GM12801 (cell line): Measurements from ENCODE around the gene NEK2.

ENCODE experiments used
- CTCF ChIP-seq: IDR thresholded peaks from one replicate; pipeline ENCODE4 v1.5.1; 2011; ENCODE audit warnings: control low read depth; ENCODE audit not compliant: insufficient read length; ENCODE audit errors: extremely low read depth

Gene NEK2

GRCh38 chr1:211675230-211676105 lies at the start of gene NEK2:
Gene NEK2 (minus strand): TSS chr1:211675621. CDS start chr1:211675479, 142 bp downstream.
- TF ChIP-seq CTCF, result no peak

DNA sequence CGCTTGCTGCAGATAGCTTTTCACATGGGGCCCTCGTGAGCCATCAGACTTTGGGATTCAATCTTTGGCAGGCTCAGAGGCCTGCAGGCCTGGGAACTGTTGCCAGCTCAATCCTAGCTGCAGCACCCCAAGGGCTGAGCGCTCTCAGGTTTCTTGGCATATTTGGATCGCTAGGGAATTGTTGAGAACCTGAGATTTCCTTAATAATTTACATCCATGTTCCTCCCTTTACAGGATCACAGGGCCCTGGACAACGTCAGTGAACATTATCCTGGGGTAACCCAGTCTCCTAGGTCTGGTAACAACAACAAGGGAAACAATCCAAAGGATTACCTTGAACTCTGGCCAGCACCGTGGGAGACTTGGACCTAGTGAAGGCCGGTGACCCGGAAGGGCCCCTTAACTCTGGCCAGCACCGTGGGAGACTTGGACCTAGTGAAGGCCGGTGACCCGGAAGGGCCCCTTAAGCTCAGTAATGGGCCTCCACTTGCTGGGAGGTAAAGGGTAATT lies 49.3 kb upstream of the NEK2 start:
- TF ChIP-seq CTCF, result no peak

DNA sequence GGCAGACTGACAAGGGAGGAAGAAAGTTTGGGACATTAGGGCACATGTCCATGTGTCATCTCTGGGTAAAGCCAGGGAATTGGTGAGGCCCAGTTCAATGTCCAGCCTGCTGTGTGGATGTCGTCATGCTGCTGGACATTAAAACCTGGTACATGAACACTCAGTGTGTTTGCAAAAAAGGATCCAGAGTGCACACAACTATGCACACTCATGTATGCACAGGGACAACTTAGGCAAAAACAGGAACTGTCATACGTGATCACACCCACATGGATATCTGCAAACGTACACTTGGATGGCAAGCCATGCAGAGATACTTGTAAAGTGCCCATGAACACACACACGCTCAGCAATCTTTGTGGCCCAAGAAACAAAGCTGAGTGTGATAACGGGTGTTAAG lies 47.9 kb upstream of the NEK2 start:
- TF ChIP-seq CTCF, result no peak

DNA sequence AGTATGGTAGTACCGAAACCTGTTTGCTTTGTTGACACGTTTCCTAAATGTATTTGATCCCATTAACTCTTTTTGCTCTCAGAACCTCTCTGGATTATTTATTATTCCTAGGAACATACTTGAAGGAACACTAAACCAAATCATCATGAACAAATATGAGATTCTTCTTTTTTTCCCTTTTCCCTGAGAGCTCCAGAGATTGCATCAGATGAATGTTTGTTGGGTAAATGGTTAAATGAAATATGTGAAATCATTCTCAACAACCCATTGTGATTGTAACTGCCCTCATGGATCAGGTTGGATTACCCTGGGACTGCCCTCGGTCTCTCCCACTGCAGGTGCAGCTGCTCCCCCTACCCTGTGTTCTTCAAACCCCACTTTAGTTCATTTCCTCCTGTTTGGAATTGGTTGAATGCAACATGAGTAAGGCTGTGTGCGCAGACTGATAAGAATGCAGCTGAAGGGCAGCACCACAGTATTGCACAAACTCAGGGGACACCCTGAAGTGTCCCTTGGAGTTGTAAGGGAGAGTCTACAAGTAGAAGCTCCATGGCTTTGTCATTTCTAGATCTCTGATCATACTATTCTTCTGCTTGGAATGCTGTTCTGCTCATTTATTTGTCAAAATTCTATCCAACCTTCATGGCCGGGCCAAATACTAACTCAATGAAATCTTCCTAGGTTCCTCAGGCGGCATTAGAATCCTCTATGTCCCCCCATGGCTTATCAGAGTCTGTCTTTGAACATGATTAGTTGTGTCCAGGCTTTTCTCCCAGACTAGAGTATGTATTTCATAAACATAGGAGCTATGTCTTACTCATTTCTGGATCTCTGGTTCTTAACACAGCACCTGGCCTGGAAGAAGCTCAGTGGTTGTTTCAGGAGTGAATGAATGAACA lies 47.1 kb upstream of the NEK2 start:
- TF ChIP-seq CTCF, result no peak

DNA sequence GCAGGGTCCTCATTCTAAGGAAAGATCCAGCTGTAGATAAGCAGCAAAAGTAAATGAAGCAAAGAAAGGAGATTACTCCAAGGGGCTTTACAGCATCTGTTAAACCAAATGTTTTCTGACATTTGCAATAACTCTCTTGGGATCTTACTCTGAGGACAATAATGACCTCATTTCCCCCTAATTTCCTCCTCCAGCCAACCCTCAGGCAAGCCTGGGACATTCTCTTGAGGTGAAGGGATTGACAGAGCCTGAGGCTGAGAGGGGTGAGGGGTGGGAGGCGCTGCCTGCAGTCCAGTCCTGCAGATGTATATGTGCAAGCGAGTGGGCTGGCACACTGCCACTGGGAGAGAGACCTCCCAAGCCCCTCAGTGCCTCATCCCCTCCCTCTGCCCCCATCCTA lies 40.5 kb upstream of the NEK2 start:
- TF ChIP-seq CTCF, result no peak

DNA sequence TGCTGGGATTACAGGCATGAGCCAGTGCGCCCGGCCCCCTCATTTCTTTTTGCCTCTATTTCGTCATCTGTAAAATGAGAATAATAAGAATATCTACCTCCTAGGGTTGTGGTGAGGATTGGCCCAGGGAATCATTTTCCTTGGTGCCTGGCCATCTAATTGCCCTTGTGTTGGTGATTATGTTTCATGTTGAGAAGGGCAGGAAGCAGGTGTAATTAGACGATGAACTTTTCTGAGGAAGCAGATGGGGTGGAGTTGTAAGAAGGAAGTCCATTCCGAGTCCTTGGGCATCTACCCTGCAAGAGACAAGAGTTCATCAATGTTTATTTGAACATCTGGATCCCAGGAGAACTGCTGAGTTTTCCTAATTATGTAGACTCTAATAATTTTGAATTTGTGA lies 38.7 kb upstream of the NEK2 start:
- TF ChIP-seq CTCF, result no peak

- TF ChIP-seq CTCF, result no peak
Measured at GRCh38 chr1:211713231-211713630, 37.8 kb upstream of the NEK2 start.
